GM10266 (cell line): Measurements from ENCODE around the gene CHMP6.

Experiments
- DNase-seq: peaks from one replicate; pipeline ENCODE4 v3.0.0; 2012; ENCODE audit errors: extremely low spot score
- TF ChIP-seq, protein P1 (sequence below): IDR thresholded peaks from 2 replicates; pipeline ENCODE4 v1.5.1; 2012; ENCODE audit warnings: mild to moderate bottlenecking, low read depth; ENCODE audit not compliant: control insufficient read depth, insufficient read depth; ENCODE audit errors: missing control alignments

Gene CHMP6

DNA sequence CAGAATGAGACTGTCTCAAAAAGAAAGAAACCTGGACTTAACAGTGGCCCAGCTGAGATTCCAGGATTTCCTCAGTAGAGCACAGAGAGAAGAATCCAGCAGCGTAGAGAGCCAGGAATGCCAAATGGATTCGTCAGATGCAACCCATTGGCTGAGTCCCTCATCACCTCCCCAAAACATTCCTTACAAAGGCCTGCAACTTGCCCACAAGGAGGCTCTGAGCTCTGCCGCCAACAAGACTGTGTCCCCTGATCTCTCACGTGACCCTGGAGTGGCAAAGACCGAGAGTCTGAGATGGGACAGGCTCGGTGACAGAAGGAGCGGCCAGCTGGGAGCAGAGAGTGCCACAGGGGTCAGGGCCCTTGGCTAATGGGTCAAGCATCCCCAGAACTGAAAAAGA is 6.9 kb upstream of the CHMP6 start:
- DNase-seq: no peak
- TF ChIP-seq, protein P1, sequence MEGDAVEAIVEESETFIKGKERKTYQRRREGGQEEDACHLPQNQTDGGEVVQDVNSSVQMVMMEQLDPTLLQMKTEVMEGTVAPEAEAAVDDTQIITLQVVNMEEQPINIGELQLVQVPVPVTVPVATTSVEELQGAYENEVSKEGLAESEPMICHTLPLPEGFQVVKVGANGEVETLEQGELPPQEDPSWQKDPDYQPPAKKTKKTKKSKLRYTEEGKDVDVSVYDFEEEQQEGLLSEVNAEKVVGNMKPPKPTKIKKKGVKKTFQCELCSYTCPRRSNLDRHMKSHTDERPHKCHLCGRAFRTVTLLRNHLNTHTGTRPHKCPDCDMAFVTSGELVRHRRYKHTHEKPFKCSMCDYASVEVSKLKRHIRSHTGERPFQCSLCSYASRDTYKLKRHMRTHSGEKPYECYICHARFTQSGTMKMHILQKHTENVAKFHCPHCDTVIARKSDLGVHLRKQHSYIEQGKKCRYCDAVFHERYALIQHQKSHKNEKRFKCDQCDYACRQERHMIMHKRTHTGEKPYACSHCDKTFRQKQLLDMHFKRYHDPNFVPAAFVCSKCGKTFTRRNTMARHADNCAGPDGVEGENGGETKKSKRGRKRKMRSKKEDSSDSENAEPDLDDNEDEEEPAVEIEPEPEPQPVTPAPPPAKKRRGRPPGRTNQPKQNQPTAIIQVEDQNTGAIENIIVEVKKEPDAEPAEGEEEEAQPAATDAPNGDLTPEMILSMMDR: no peak

DNA sequence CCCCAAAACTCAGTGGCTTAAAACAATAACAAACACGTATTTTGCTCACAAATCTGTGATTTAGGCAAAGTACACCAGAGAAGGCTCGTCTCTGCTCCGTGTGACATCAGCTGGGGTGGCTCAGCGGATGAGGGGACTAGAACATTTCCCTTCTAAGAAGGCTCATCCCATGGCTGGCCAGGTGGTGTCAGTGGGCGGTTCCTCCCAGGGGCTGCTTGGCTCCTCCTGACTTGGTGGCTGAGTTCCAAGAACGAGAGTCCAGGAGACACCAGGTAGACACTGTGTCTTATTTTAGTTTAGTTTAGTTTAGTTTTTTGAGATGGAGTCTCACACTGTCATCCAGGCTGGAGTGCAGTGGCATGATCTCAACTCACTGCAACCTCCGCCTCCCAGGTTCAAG is 5.6 kb upstream of the CHMP6 start:
- TF ChIP-seq, protein P1: no peak
- DNase-seq: no peak

DNA sequence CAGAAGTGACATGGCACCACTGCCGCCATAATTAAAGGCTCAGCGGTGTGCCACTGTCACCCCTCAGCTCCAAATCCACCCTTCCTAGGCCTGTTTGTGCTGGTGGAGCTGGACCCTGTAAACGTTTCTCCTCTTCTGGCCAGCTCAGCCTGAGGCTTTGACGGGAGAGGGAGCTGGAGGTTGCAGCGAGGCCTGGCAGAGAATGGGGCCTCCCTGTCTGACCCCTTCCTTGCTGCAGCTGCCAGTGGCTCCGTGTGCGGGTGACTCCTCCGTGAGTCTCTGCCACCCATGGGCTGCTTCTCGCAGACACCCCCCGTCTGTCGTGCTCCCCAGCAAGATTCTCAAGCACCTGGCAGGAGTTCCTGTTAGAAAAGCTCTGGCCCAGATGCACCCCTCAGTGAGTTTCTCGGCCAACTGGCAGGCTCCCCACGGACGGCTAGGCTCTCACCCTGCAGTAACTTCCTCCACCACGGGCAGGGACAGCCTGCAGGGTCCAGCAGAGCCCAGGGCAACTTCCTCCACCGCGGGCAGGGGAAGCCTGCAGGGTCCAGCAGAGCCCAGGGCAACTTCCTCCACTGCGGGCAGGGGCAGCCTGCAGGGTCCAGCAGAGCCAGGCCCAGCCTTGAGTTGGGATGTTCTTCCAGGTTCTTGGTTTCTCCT is 4.7 kb upstream of the CHMP6 start:
- TF ChIP-seq, protein P1: no peak

DNA sequence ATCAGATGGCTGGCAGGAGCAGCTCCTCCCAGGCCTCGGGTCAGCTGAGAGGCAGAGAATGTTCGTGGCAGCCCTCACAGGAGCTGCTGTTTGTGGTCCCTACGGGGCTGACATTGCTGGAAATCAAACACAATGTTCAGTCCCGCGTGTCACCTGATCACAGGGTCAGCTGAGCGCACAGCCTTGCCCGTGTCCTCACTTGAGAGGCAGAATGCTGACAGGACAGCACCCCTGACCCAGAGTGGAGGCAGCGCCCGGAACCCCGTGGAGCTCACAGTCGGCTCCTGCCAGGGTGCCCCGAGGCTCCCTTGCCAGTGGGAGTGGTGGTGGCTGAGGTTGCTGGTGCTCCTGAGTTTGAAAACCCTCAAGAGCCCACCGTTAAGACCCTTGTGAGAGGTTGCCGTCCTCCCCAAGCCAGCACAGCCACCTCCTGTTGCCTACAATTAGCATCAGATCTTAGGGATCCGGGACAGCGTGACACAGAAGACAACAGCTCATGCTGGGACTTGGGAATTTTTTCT is 3.6 kb upstream of the CHMP6 start:
- TF ChIP-seq, protein P1: no peak
- no peak for DNase-seq

More for the DNA sequence above, 4.7 kb upstream of the CHMP6 start:
- DNase-seq: no peak

DNA sequence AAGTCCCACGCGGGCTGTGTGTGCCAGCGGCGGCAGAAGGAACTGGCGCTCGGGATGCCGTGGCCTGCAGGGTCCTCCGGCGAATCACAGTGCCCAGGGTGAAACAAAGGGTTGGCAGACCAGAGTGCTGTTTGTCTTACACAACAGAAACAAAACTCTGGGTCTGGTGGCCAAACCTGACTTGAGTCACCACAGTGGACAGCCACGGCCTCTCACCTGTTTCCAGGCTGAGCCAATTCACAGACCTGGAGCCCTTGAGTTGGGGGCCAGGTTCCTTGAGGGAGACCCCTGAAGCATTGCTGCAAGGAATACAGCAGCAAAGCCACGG is 2.1 kb upstream of the CHMP6 start:
- TF ChIP-seq, protein P1: no peak
- DNase-seq: no peak

DNA sequence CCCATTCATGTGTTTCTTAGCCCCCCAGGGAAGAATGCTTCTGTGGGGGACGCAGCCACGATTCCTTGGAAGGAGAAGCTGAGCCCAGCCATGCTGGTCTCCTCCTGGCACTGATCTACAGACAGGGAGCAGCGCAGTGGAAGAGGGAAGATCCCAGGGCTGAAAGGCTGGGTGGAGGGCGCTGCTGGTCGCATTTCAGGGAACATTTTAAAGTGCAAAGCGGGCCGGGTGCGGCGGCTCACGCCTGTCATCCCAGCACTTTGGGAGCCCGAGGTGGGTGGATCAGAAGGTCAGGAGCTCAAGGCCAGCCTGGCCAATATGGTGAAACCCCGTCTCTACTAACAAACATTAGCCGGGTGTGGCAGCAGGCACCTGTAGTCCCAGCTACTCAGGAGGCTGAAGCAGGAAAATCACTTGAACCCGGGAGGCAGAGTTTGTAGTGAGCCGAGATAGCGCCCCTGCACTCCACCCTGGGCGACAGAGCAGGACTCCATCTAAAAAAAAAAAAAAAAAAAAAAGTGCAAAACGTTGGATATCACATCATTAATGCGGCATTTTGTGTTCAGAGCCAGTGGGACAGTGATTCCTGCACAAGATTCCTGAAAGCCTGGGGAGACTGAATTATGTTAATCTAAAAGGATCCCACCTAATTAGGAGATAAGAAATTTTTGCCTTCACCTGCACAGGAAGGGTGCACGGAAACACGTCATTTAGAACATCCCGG is 558 bp upstream of the CHMP6 start:
- TF ChIP-seq, protein P1: no peak
- no peak for DNase-seq
